Skin of body (tissue), 2 donors: ENCODE data around the gene RASGRP4. TPM values are rescaled to one million over a fixed set of nuclear protein-coding genes. Genes with fewer than 3 reads are reported as not detected.

Experiments
- DNase-seq: peaks from one replicate; lab custom pipeline; 2025; lab: John Stamatoyannopoulos, UW
- total RNA-seq: library from RNA; depleted of rRNA; stranded (reverse); fragments of >200 nt; gene quantifications from one replicate; pipeline ENCODE4 v1.2.3, GENCODE V29; 2014

Gene RASGRP4
- total RNA-seq, 1 donor from 2014 or later = 1.8 TPM

GRCh38 chr19:38391911-38392464 lies 34.0 kb downstream of the RASGRP4 start:
- DNase-seq = no peak

DNA sequence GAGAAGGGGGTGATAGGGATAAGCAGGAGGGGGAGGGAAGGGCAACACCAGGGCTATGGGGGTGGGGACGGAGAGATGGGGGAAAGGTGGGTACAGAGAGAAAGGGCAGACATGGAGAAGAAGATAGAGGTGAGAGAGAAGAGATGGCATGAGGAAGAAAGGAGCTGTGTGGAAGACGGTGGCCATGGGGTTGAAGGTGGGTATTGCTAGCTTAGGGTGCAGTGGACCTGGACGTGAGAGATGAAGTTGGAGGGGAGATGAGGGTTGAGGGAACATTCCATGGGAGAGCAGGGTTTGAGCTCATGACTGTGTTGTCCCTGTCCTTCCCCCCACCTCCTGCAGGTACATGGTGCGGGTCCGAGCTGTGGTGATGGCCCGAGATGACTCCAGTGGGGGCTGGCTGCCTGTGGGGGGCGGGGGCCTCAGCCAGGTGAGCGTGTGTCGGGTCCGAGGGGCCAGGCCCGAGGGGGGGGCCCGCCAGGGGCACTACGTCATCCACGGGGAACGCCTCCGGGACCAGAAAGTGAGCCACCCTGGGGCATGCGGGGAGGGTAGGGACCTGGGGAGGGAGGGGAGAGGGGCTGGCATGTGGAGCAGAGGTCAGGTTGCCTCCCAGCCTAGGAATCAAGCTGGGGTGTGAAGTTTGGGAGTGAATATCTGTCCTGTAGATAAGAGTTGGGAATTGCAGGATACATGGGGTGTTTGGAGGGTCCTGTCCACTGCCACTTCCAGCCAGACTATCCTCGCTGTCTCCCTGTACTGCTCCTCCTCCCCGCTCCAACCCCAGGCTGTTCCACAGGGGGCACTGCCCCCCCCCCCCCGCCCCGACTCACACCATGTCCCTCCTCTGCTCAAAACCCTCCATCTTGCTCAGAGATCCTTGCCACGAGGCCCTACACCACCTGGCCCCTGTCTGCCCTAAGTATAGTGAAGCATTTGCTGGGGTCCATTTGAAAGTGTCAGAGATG lies 35.8 kb downstream of the RASGRP4 start:
- no peak for DNase-seq

- no peak for DNase-seq
Observed at GRCh38 chr19:38389101-38389925, 36.7 kb downstream of the RASGRP4 start.

GRCh38 chr19:38388349-38389100 lies 37.5 kb downstream of the RASGRP4 start, which contains the start of gene SPRED3:
Gene SPRED3 (plus strand): TSS chr19:38388697. CDS start chr19:38390303, 1,606 bp downstream.
- no peak for DNase-seq

- DNase-seq = no peak
Observed at GRCh38 chr19:38387550-38388348, 38.3 kb downstream of the RASGRP4 start, which contains the start of gene GGN. Gene GGN (minus strand): TSS chr19:38388034. CDS start chr19:38387261, 773 bp downstream.

GRCh38 chr19:38386971-38387549 lies 39.0 kb downstream of the RASGRP4 start:
- DNase-seq = no peak

DNA sequence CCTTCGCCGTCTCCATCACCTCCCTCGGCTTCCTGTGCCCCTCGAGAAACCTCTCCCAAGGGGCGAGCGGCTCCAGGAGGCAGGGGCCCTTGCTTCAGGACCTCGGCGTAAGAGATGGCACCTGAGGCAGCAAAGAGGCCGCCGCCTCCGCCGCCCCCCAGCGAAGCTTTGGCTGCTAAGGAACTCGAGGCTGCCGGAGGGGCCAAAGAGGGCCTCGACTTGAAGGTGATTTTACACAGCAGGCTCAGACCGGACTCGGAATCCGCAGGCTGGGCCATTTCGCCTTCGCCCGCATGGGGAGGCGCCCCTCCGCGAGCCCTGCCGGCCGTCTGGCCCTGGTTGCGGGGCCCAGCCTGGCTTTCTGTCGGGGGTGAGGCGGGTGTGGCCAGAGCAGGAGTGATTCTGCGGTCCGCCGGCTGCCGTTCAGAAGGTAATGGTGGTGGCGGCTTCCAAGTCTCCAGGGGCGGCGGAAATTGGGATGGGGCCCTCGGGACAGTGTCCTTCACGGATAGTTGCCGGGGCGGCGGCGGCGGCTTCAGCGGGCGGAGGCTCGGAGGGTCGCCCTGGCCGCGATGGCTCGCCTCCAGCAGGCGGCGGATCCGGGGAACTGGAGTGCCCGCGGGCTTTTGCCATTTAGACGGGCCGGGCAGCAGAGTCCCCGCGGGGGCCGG lies 39.6 kb downstream of the RASGRP4 start:
- no peak for DNase-seq

DNA sequence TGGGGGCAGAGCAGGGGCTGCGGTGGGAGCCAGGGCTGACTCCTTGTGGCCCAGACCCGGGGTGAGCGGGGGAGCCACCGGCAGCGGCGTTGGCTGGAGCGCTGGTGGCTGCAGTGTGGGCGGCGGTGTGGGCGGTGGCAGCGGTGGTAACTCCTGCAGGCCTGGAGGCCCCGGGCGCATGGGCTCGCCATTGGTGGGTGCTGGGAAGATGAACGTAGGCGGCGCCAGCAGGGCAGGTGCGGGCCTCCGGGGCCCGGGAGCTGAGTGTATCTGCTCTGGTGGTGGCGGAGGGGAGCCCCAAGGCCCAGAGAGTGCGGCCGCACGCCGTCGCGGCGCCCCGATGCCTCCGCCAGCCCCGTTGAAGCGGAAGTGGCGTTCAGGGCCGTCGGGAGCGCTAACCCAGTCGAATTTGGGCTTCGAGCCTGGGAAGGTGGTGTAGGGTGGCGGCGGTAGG lies 40.2 kb downstream of the RASGRP4 start:
- no peak for DNase-seq

- DNase-seq = no peak
Observed at GRCh38 chr19:38385057-38385803, 40.8 kb downstream of the RASGRP4 start.

GRCh38 chr19:38384209-38385027 lies 41.6 kb downstream of the RASGRP4 start:
- DNase-seq = no peak

GRCh38 chr19:38383743-38384142 lies 42.3 kb downstream of the RASGRP4 start:
- no peak for DNase-seq

DNA sequence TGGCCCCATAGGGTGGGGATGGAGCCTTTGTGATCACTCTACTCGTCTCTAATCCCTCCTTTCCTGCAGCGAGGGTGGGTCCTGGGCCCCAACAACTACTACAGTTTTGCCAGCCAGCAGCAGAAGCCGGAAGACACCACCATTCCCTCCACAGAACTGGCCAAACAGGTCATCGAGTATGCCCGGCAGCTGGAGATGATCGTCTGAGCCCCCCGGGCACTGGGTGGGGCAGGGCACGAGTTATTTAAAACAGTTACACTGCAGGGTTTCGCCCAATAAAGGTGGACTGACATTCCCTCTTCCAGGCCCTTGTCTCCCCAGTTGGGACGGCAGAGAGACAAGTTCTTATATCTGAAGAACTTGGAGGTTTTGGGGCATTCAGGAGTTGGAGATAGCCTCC lies 42.8 kb downstream of the RASGRP4 start:
- no peak for DNase-seq

DNA sequence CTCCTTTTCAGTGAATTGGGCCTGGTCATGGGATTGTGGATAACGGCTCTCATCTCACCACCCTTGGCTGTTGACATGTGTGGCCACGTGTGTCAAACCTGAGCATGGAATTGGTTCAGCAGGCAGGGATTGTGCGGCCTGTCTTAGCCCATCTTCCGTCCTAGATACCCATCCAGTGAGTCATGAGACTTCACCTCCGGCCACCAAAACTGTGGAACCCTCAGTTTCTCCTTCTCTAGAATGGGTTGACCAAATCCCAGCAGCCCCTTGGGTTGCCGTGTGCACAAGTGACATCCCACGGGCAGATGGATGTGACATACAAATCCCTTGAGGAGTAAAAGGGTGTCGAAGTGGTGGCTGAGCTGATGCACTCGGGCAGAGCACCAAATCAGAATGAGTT lies 44.9 kb downstream of the RASGRP4 start:
- no peak for DNase-seq

GRCh38 chr19:38378866-38379265 lies 47.2 kb downstream of the RASGRP4 start:
- DNase-seq = no peak

DNA sequence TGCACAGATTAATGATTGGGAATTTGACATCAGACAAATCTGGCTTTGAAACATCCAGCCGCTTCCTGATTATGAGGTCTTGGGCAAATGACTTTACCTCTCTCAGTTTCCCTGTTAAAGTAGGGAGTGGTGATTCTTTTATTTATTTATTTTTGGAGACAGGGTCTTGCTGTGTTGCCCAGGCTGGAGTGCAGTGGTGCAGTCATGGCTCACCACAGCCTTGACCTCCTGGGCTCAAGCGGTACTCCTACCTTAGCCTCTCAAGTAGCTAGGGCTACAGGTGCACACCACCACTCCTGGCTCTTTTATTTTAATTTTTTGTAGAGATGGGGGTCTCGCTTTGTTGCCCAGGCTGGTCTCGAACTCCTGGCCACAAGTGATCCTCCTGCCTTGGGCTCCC lies 49.0 kb downstream of the RASGRP4 start:
- DNase-seq = no peak

DNA sequence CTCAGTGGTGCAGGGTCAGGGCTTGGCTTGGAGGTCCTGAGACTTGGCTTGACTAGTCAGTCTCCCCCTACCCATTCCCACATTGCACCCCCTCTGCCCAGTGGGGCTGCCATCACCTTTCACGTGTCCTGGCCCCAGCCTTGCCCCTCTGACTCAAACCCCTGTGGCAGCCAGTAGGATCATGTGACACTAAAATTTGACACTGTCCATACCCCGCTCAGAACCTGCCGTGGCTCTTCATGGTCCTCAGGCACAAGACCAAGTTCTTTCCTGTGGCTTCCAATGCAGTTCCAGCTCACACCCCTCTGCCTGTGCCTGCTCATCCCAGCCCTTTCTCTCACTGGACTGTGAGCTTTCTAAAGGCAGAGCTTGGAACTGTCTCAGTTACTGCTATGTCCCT lies 49.4 kb downstream of the RASGRP4 start:
- no peak for DNase-seq

- no peak for DNase-seq
Observed at GRCh38 chr19:38375748-38376147, 50.3 kb downstream of the RASGRP4 start.
